HG03378 (cell line): ENCODE results near the gene AMY1A.
"Not testable (repeated sequence)": the region's sequence is repeated elsewhere in the genome, so short reads cannot be mapped to it uniquely, and the experiment has no call there.

Source experiments
- ATAC-seq: cut with Tn5 transposase; IDR thresholded peaks from one replicate; pipeline ENCODE4 v1.9.1; 2021; ENCODE audit warnings: mild to moderate bottlenecking, moderate library complexity; ENCODE audit not compliant: unreplicated experiment

AMY1A gene

DNA sequence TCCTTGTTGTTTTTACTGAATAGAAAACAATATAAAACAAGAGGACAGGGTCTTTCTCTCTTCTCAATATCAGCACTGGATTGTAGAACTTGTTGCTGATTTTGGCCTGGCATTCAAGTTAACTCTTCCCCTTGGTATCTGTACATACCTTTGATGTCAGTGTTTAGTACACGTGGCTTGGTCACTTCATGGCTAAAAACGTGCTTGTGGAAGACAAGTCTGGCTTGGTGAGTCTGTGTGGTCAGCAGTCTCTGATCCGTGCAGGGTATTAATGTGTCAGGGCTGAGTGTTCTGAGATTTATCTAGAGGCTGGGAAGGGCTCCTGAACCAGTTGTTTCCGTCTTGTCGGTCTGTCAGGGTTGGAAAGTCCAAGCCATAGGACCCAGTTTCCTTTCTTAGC lies at the start of gene AMY1A:
AMY1A (plus strand) TSS at position 301 of the 400 bp plus-strand sequence. CDS start 571 bp downstream, outside the sequence.
- not testable (repeated sequence) for ATAC-seq

DNA sequence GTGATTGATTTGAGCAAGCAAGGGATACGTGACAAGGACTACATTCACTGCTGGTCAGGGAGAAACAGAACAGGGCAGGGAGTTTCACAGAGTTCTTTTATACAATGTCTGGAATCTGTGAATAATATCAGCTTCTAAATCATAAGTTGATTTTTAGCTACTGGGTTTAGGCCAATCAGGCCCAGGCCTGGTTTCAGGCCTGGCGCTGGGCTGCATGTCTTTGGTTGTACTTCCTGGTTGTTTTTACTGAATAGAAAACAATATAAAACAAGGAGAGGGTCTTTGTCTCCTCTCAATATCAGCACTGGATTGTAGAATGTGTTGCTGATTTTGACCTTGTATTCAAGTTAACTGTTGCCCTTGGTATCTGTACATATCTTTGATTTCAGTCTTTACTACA lies 39.2 kb upstream of the AMY1A start:
- no peak for ATAC-seq

DNA sequence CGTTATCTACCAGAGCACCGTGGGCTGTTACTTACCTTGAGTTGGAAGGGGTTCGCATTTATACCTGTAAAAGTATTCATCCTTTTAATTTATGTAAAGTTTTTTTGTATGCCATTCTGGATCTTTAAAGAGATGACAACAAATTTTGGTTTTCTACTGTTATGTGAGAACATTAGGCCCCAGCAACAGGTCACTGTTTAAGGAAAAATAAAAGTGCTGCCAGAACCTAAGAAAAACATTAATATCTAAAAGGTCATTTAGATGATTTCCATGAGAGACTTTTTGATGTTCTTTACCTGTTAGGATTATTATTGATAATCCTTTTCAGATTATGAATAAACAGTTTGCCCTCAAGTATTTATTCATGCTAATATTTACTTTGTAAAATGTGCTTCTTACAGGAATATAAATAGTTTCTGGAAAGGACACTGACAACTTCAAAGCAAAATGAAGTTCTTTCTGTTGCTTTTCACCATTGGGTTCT lies 38.5 kb upstream of the AMY1A start, which contains the start of gene AMY2A:
AMY2A (plus strand) TSS at position 434 of the 484 bp plus-strand sequence; CDS start at position 448, 14 bp downstream.
- ATAC-seq, result not testable (repeated sequence)

- ATAC-seq, result not testable (repeated sequence)
Observed at GRCh38 chr1:103627436-103627835, 28.1 kb upstream of the AMY1A start.

GRCh38 chr1:103641194-103641593 lies 14.4 kb upstream of the AMY1A start:
- not testable (repeated sequence) for ATAC-seq

DNA sequence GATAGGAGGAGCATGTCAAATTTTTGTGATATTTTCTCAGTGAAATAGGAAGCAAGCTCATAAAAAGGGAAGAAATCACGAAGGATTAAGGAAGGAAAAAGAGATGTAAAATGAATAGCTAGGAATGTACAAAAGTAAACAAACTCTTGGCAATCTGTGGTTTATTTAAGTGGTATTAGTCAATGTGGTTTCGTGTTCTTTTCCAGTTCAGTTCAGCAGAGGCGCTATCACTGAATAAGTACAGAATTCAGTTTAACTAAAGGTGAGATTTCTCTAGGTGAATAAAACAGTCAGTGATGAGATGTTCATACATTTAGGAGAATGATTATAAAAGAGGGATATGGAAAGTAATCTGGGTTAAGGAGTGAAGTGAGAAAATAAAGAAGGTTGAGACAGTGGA lies 11.7 kb upstream of the AMY1A start:
- not testable (repeated sequence) for ATAC-seq

- not testable (repeated sequence) for ATAC-seq
Observed at GRCh38 chr1:103650305-103650704, 5.3 kb upstream of the AMY1A start.

DNA sequence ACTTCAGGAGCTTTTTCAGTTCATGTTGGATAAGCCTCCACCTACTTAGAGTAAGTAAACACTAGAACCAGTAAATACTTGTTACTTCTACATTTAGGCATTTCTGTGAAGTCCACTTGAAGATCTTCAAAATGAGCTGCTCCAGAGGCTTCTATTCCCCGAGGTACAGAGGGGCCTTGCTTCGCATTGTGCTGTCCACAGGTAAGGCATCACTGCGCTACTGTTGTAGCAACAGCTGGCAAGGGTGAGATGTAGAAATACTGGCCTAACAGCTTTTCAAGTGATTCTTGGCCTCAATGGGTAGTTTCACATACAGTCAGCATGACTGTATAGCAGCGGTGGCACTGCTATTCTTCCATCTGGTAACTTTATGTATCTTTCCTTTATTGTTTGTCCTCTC lies 4.7 kb upstream of the AMY1A start:
- ATAC-seq, result not testable (repeated sequence)

GRCh38 chr1:103654133-103654532 lies 1.4 kb upstream of the AMY1A start:
- ATAC-seq, result not testable (repeated sequence)

DNA sequence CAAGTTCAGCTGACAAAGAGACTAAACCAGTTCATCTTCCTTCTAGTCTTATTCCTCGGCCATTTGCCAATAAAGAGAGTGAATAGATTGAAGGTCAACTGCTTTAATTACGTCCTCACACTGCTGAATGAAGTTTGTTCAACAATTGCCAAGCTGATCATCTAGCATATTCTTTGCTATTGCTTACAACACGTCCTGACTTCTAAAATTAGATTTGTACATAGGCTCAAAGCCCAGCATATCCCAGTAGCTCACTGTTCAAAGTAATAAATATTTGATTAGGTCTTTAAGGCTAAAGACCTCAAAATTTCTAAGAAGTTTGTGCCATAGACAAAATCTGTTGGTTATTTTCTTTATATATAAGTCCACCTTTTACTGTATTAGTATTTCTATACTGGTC lies 20.8 kb downstream of the AMY1A start:
- not testable (repeated sequence) for ATAC-seq

GRCh38 chr1:103696110-103696509 lies 40.5 kb downstream of the AMY1A start, which contains the start of gene AMY1B:
Gene AMY1B (minus strand): TSS chr1:103696210. CDS start chr1:103695639, 571 bp downstream.
- ATAC-seq, result not testable (repeated sequence)

GRCh38 chr1:103697430-103697829 lies 41.9 kb downstream of the AMY1A start:
- ATAC-seq, result not testable (repeated sequence)

- ATAC-seq, result not testable (repeated sequence)
Observed at GRCh38 chr1:103700669-103701068, 45.1 kb downstream of the AMY1A start.

GRCh38 chr1:103701256-103701655 lies 45.7 kb downstream of the AMY1A start:
- not testable (repeated sequence) for ATAC-seq

GRCh38 chr1:103707670-103708069 lies 52.1 kb downstream of the AMY1A start:
- ATAC-seq, result not testable (repeated sequence)

- ATAC-seq, result not testable (repeated sequence)
Observed at GRCh38 chr1:103710381-103710780, 54.8 kb downstream of the AMY1A start.
